HG02973 (cell line): ENCODE results near the gene ATOSA.

Source experiments
- ATAC-seq: cut with Tn5 transposase; IDR thresholded peaks from one replicate; pipeline ENCODE4 v1.9.1; 2021; ENCODE audit warnings: moderate library complexity; ENCODE audit not compliant: unreplicated experiment

Gene ATOSA

DNA sequence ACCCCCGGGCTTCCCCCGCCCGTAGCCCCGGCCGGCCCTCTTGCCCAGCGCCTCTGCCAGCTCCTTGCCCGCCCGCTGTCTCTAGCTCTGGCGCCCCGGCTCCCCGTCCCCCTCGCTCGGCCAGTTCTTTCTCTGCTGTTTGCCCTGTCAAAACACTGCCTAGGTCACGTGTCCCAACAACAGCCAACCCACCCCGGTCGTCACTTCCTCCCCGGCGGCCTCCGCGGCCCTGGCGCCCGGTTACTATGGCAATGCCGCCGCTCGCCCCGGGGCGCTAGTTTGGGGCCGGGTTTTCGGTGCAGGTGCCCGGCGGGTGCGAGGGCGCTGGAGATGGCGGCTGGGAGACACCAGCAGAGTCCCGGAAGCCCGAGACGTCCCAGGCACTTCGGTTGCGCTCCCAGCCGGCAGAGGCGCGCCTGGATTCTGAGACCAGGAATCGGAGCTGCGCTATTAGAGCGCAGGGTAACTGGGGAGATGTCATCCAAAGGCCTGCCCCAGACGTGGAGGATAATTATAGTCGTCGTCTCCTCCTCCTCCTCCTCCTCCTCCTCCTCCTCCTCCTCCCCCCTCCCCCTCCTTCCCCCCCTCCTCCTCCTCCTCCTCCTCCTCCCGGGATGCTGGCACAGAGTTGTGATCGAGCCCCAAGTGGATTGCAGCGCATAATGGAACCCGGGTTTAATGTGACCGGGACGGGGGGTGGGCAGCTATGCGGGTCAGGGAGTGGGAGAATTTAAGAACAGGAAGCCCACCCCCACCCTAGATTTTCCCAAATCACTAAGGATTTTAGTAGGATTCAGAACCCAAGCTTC, at the start of gene ATOSA:
ATOSA (minus strand) TSS at position 157 of the 809 bp plus-strand sequence. CDS start 1,367 bp downstream, outside the sequence.
- peak; percentile 64 for ATAC-seq

GRCh38 chr15:52728899-52729298, 49.7 kb upstream of the ATOSA start:
- ATAC-seq, result no peak

DNA sequence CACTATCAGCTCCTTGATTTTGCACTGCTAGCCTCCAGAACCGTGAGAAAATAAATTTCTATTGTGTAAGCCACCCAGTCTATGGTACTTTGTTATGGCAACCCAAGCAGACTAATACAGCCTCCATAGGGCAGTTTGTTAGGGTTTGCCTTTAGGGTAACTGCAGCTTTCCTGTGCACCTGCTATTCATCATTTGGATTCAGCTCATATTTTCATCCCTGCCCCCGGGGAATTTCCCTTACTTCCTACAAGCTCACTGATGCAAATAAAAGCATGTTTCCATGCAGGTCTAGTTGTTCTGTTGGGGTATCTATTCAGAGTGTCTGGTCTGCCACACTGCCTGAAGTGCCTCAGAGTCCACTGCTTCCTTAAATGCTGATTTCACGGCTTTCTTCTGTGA, 48.6 kb upstream of the ATOSA start:
- ATAC-seq, result no peak

GRCh38 chr15:52726195-52726594, 47.0 kb upstream of the ATOSA start:
- no peak for ATAC-seq

DNA sequence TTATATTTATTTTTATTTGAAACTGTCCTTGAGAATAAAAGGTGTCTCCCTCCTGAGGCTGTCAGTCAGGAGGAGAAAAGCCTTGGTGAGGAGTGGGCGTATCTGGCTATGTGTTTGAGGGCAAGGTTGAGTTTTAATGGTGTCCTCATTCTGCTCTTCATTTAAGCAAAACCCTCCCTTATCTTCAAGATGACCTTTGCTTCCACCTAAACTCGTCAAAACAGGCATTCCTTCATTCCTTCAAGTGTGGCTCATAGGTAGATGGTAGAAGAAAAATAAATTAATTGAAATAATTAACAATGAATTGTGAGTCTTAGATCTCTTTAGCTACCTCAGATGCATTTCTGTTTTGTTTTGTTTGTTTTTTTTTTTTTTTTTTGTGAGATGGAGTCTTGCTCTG, 39.4 kb upstream of the ATOSA start:
- no peak for ATAC-seq

DNA sequence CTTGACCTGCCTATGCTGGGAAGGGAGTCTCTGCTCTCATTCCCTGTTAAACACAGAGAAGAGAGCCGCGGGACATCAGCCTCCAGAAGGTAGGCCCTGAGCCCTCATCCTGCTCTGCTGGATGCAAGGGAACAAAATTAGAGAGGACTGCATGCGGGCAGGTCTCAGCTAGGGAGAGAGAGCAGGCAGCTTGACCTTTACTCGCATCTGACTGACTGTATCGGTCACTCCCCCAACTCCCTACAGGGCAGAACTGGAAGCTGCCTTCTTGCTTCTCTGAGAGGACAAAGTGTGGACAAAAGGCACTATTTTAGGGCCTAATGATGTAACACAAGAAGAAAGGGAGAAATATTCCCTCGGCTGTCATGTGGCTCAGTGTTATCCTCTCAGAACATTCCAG, 38.7 kb upstream of the ATOSA start:
- ATAC-seq, result no peak

GRCh38 chr15:52717481-52717880, 38.3 kb upstream of the ATOSA start:
- no peak for ATAC-seq

- no peak for ATAC-seq
These were observed 37.3 kb upstream of the ATOSA start for GRCh38 chr15:52716536-52716935.

- ATAC-seq, result no peak
These were observed 36.2 kb upstream of the ATOSA start for GRCh38 chr15:52715411-52715810.

DNA sequence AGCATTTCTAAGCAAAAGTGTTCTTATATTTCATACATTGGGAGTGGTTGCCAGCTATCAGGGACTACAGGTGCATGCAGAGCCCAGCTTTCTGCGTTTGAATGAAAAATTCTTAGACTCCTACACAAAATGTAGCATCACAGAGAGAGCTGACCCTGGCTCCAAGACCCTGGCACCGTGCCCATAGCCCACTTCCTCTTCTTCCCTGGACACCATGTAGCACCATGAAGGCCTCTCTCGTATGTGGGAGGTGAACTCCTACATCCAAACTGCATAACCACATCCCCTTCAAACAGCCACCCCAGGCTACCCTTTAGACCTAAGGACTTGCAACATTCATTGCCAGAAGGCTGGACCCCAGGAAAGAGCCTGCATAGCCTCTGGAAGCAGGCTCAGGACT, 35.8 kb upstream of the ATOSA start:
- ATAC-seq, result no peak

DNA sequence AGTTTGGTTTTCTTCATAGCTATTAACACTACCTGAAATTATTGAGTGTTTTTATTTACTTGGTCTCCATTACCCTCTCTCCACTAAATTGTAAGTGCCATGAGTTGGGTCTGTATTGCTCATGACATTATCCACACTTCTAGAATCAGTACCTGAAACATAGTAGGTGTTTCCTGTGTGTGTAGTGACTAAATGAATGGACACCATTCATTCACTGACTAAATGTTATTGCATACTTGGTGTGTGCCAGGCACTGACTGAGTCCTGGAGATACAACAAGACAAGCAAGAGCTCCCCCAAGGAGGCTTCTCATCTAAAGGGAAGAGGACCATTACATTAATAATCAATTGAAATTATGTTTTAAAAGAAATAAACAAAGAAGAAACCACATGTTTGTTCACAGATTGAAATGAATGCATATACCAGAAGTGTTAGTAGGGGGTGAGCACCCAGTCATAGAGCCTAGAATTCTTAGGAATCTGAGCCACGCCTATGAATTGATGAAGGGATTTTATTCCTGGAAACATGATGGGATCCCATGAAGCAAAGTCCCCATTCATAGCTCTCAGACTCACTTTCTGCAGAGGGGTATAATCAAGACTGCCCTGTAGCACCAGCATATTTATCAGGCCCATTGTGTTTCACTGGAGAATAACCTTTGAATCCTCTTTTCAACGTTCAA, 31.7 kb upstream of the ATOSA start:
- ATAC-seq, result no peak

- ATAC-seq, result peak; percentile 51
These were observed 31.0 kb upstream of the ATOSA start for GRCh38 chr15:52710050-52710707.

DNA sequence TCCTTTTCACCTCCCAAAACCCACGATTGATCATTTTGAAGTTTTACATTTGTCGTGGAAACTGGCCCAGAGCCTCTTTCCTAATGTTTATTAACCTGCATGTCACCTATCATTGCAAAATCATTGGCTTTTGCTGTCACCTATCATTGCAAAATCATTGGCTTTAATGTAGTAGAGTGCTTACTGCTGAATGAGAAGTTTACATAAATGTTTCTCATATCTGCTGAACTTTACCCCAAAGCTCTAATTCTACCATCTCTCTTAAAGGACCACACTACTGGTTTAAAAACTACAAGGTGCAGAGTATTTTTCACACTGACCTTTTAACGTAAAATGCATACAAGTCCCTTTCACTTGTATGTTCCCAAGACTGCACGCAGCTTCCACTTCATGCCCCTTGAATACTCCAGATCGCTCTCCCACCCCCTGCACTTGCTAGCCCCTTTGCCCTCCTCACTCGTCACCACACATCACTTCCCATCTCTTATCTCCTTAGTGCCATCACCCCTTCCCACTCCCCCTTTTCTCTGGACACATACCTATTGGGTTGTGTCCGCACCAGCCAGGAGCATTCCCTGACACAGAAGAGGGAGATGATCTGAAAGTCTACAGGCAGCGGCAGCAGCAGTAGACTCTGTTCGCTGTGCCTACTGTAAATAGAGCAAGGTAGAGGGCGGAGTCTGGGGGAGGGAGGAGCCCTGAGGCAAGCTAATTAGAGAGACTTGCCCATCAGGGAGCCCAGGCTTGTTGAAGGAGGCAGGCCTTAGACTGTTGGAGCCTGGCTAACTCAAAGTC, 30.2 kb upstream of the ATOSA start:
- ATAC-seq, result peak; percentile 92

DNA sequence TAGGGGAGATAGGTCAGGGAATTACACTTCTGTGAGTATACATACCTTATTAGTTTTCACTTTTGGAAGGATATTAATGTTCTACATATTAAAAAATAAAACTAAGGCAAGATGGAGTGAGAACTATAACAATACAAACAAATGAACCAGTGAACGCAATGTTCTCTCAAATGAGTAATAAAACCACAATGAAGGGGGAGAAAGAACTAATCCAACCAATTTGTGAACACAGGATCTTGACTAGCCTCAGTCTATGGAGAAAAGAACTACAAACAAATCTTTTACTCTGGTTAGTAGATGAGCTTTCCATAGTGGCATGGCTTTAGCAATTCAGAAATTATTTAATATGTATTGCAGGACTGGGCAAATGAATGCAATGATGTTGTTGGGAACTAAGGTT, 26.9 kb upstream of the ATOSA start:
- no peak for ATAC-seq

DNA sequence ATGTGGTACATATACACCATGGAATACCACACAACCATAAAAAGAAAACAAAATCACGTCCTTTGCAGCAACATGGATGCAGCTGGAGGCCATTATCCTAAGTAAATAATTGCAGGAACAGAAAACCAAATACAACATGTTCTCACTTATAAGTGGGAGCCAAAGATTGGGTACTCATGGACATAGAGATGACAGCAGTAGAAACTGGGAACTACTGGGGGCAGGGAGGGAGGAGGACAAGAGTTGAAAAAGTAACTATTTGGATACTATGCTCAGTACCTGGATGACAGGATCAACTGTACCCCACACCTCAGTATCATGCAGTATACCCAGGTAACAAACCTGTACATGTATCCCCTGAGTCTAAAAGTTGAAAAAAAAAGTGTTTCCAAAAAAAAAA, 23.2 kb upstream of the ATOSA start:
- no peak for ATAC-seq

DNA sequence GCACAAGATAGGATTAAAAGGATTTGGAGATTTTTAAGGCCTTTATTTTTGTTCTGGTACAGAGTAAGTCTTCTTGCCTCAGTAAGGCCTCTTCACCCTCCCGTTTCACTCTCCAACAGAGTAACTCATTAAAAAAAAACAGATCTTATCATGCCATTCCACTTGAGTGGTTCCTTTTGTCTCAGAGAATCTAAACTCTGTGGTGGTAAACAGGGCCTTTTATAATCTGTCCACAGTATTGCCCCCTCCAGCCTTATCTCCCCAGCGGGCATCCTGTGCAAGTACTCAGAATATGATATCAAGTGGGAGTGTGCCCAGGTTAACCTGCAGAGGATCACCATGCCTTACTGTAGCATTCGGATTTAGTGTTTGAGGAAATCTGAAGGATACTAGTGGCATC, 20.3 kb upstream of the ATOSA start:
- no peak for ATAC-seq

DNA sequence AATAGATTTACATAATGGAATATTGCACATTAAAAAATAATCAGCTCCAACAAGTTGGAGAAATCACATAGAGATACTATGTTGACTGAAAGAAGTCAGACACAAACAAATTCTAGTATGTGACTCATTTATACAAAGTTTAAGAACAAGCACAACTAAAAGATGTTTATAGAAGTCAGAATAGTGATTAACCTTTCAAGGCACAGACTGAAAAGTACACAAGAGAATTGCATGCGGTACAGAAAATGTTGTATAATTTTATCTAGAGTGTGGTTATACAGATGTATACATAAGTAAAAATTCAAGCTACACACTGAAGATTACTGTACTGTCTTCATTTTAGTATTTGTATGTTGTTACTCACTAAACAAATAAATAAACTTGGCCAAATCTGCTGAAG, 19.3 kb upstream of the ATOSA start:
- ATAC-seq, result no peak

- ATAC-seq, result no peak
These were observed 17.9 kb upstream of the ATOSA start for GRCh38 chr15:52697051-52697450.

GRCh38 chr15:52695154-52695553, 16.0 kb upstream of the ATOSA start:
- ATAC-seq, result no peak

DNA sequence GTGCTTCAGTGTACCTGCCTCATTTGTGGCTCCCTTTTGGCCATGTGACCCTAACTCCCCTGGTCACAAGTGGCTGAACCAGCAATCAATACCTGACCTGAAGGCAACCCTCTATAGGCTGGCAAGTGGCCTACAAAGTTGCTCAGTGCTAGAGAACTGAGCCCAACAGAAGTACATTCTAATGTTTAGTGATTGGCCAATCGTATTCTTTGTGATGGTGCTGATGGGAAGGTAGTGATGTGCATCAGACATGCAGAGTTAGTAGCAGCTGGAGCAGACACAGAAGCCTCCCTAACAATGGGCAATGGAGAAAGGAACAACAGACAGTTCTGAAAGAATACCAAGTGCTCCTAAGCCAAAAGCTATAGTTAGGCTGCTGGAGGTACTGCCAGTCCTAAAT, 10.4 kb upstream of the ATOSA start:
- ATAC-seq, result no peak

DNA sequence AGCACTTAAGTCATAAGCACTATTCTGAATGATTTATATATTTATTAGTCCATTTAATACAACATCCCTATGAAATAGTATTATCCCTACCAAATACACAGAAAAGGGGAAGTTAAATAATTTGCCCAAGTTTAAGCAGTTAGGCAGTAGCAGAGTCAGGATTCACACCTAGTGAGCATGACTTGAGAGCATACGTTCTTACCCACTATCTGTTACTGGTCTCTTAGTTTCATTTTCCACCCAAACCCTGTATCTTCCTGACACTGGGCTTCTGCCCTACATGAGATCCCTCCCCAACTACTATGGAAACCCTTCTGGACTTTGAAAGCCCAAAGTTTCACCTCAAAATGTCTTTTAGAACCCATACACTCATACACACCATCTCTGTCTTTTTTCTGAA, 4.4 kb upstream of the ATOSA start:
- ATAC-seq, result peak; percentile 45
